Measurements from ENCODE around the gene PDZD11.
"Not testable (repeated sequence)": the region's sequence is repeated elsewhere in the genome, so short reads cannot be mapped to it uniquely, and the experiment has no call there.

The PDZD11 gene

GRCh38 chrX:70244881-70245280, 44.8 kb downstream of the PDZD11 start:
- FAIRE-seq (no peak), DNase-seq (ENCODE audit: insufficient read length, low spot score) (no peak)
- no peak for TF ChIP-seq POLR2A (IDR thresholded peaks at IDR 0.05; ENCODE audit: low read depth, low read length)

GRCh38 chrX:70243601-70244000, 46.1 kb downstream of the PDZD11 start:
- not testable (repeated sequence) for DNase-seq (ENCODE audit: insufficient read length, low spot score); FAIRE-seq

GRCh38 chrX:70241501-70241900, 48.2 kb downstream of the PDZD11 start:
- no peak for TF ChIP-seq POLR2A (IDR thresholded peaks at IDR 0.05; ENCODE audit: low read depth, low read length)
- no peak for DNase-seq (ENCODE audit: insufficient read length, low spot score)
- no peak for FAIRE-seq

GRCh38 chrX:70240751-70241150, 49.0 kb downstream of the PDZD11 start:
- TF ChIP-seq POLR2A (IDR thresholded peaks at IDR 0.05; ENCODE audit: low read depth, low read length): no peak
- FAIRE-seq: no peak
- no peak for DNase-seq (ENCODE audit: insufficient read length, low spot score)

All from H54 (cell line).